ENCODE data around the gene MAVS. TPM values are rescaled to one million over a fixed set of nuclear protein-coding genes. Genes with fewer than 3 reads are reported as not detected.

Gene MAVS
- total and polyA plus RNA-seq, 9 of the 15 experiments (the other 6 are each of a cell fraction or from before 2014, with no cell fraction given), result 1.6 to 22.0 (median 11.3) TPM

DNA sequence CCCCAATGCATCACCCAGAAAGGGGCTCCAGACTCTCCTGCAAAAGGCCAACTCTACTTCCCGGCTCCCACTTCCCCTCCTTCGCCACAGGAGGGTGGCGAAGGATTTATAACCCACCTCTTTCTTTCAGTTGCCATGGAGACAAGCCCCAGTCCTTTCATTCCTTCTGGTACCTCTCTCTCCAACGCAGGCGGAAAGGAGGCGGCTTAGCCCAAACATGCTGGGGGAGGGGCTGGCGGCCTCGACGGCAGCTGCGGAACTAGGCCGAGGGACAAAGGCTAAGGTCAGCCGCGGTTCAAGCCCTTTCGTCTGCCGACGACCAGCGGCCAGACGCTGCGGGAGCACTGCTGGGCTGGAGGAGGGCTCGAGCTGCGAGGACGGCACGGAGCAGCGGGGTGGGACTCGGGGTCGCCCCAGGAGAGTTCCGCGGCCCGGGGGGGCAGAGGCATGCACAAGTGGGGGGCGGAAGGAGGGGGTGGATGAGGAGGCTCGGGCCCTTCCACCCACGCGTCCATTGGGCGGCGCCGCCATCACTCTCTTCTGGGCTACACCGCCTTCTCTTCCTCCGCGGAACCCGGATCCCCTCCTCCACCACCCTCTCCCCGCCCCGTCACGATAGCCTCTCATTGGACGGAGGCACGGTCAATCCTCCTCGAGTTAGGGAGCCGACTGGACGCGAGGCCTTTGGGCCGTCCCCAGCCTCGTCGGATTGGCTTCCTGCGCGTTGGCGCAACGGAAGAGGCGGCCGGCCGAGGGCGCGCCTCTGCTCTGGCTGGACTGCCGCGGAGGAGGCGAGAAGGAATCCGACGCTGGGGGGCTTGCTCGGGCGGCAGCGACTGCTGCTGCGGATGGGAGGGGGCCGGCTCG, 42.2 kb downstream of the MAVS start, which contains the start of gene PANK2 (continued):
- TF ChIP-seq, protein P1, sequence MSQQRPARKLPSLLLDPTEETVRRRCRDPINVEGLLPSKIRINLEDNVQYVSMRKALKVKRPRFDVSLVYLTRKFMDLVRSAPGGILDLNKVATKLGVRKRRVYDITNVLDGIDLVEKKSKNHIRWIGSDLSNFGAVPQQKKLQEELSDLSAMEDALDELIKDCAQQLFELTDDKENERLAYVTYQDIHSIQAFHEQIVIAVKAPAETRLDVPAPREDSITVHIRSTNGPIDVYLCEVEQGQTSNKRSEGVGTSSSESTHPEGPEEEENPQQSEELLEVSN (IDR thresholded peaks at IDR 0.05; ENCODE audit: borderline replicate concordance in 1 of 2, extremely low read depth in 1 of 2, insufficient read depth in 1 of 2, insufficient read length in 1 of 2, low read depth in 1 of 2, low read length in 1 of 2, poor library complexity in 1 of 2, severe bottlenecking in 1 of 2), result peak in 1 of 2 experiments; percentile 47
- TF ChIP-seq, protein P2, sequence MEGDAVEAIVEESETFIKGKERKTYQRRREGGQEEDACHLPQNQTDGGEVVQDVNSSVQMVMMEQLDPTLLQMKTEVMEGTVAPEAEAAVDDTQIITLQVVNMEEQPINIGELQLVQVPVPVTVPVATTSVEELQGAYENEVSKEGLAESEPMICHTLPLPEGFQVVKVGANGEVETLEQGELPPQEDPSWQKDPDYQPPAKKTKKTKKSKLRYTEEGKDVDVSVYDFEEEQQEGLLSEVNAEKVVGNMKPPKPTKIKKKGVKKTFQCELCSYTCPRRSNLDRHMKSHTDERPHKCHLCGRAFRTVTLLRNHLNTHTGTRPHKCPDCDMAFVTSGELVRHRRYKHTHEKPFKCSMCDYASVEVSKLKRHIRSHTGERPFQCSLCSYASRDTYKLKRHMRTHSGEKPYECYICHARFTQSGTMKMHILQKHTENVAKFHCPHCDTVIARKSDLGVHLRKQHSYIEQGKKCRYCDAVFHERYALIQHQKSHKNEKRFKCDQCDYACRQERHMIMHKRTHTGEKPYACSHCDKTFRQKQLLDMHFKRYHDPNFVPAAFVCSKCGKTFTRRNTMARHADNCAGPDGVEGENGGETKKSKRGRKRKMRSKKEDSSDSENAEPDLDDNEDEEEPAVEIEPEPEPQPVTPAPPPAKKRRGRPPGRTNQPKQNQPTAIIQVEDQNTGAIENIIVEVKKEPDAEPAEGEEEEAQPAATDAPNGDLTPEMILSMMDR (IDR thresholded peaks at IDR 0.05 in 2 of 3, conservative IDR thresholded peaks at IDR 0.05 in 1 of 3; ENCODE audit: insufficient read depth in 2 of 3, low read depth in 1 of 3, low read length in 3 of 3), result peak; percentile 35 to 59 (median 42); a peak in 5 of 6 replicates
- TF ChIP-seq ZNF408 (CRISPR knock-in tag; IDR thresholded peaks at IDR 0.05; ENCODE audit: low read depth) (no peak), HNRNPL (IDR thresholded peaks at IDR 0.05; ENCODE audit: low read depth, low read length) (no peak), NCOA6 (IDR thresholded peaks at IDR 0.05) (peak; percentile 85), ZC3H11A (IDR thresholded peaks at IDR 0.05; ENCODE audit: low read depth, low read length) (no peak), CBX8 (IDR thresholded peaks at IDR 0.05; ENCODE audit: borderline replicate concordance, extremely low read depth, low read depth, low read length, poor library complexity, severe bottlenecking) (no peak), ZSCAN29 (IDR thresholded peaks at IDR 0.05) (peak; percentile 61; the same call in 1 of the 2 replicates), ZNF41 (CRISPR knock-in tag; conservative IDR thresholded peaks at IDR 0.05) (no peak), RNF2 (IDR thresholded peaks at IDR 0.05) (peak; percentile 34; the same call in 1 of the 2 replicates), XRCC5 (IDR thresholded peaks at IDR 0.05; ENCODE audit: low read depth, low read length) (no peak), SRSF9 (IDR thresholded peaks at IDR 0.05; ENCODE audit: borderline replicate concordance, low read depth, low read length) (no peak), TFAM (CRISPR knock-in tag; conservative IDR thresholded peaks at IDR 0.05) (no peak), LARP7 (IDR thresholded peaks at IDR 0.05) (no peak), CREBBP (IDR thresholded peaks at IDR 0.05; ENCODE audit: low read depth, low read length) (no peak)
- TF ChIP-seq, protein P3, sequence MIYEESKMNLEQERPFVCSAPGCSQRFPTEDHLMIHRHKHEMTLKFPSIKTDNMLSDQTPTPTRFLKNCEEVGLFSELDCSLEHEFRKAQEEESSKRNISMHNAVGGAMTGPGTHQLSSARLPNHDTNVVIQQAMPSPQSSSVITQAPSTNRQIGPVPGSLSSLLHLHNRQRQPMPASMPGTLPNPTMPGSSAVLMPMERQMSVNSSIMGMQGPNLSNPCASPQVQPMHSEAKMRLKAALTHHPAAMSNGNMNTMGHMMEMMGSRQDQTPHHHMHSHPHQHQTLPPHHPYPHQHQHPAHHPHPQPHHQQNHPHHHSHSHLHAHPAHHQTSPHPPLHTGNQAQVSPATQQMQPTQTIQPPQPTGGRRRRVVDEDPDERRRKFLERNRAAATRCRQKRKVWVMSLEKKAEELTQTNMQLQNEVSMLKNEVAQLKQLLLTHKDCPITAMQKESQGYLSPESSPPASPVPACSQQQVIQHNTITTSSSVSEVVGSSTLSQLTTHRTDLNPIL (CRISPR knock-in tag; IDR thresholded peaks at IDR 0.05), result no peak
- TF ChIP-seq, protein P4, sequence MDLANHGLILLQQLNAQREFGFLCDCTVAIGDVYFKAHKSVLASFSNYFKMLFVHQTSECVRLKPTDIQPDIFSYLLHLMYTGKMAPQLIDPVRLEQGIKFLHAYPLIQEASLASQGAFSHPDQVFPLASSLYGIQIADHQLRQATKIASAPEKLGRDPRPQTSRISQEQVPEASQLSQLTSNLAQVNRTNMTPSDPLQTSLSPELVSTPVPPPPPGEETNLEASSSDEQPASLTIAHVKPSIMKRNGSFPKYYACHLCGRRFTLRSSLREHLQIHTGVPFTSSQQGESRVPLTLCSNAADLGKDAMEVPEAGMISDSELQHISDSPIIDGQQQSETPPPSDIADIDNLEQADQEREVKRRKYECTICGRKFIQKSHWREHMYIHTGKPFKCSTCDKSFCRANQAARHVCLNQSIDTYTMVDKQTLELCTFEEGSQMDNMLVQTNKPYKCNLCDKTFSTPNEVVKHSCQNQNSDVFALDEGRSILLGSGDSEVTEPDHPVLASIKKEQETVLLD (IDR thresholded peaks at IDR 0.05), result no peak
- TF ChIP-seq, protein P5, sequence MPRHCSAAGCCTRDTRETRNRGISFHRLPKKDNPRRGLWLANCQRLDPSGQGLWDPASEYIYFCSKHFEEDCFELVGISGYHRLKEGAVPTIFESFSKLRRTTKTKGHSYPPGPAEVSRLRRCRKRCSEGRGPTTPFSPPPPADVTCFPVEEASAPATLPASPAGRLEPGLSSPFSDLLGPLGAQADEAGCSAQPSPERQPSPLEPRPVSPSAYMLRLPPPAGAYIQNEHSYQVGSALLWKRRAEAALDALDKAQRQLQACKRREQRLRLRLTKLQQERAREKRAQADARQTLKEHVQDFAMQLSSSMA (CRISPR knock-in tag; IDR thresholded peaks at IDR 0.05), result no peak
- TF ChIP-seq, protein P6, sequence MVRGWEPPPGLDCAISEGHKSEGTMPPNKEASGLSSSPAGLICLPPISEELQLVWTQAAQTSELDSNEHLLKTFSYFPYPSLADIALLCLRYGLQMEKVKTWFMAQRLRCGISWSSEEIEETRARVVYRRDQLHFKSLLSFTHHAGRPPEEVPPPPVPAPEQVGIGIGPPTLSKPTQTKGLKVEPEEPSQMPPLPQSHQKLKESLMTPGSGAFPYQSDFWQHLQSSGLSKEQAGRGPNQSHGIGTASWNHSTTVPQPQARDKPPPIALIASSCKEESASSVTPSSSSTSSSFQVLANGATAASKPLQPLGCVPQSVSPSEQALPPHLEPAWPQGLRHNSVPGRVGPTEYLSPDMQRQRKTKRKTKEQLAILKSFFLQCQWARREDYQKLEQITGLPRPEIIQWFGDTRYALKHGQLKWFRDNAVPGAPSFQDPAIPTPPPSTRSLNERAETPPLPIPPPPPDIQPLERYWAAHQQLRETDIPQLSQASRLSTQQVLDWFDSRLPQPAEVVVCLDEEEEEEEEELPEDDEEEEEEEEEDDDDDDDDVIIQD (CRISPR knock-in tag; IDR thresholded peaks at IDR 0.05), result no peak
